Psoas muscle (tissue), 8 donors: ENCODE results near the gene CD59. TPM values are rescaled to one million over a fixed set of nuclear protein-coding genes. Genes with fewer than 3 reads are reported as not detected.

Experiments
- ATAC-seq, 4 donors: fragments of 200-7000 bp; cut with Tn5 transposase; one replicate each; pipeline ENCODE4 v1.9.1; 2020; ENCODE audit warnings: moderate library complexity in 3 of 4, mild to moderate bottlenecking in 2 of 4
- DNase-seq, 2 donors: peaks; one replicate each; pipeline ENCODE4 v3.0.0-alpha.2; 2020
- H3K27ac ChIP-seq: fragments of 200-600 bp; one replicate; pipeline ENCODE4 v1.8.0; 2022
- H3K27me3 ChIP-seq, 3 donors: fragments of 200-600 bp in 1 of 3; one replicate each; pipeline versions ENCODE4 v1.6.1 to v1.8.0; 2013 to 2022; ENCODE audit warnings: low read length in 2 of 3, mild to moderate bottlenecking in 2 of 3, moderate library complexity in 1 of 3; ENCODE audit not compliant: insufficient read depth in 3 of 3
- H3K36me3 ChIP-seq, 2 donors: fragments of 200-600 bp in 1 of 2; one replicate each; pipeline versions ENCODE4 v1.6.1 to v1.8.0; 2013 to 2022; ENCODE audit warnings: low read depth in 1 of 2, mild to moderate bottlenecking in 1 of 2, moderate library complexity in 1 of 2; ENCODE audit not compliant: insufficient read depth in 1 of 2
- H3K4me1 ChIP-seq: fragments of 200-600 bp; one replicate; pipeline ENCODE4 v1.8.0; 2022
- H3K4me3 ChIP-seq: fragments of 200-600 bp; one replicate; pipeline ENCODE4 v1.8.0; 2022; ENCODE audit warnings: mild to moderate bottlenecking
- H3K9me3 ChIP-seq: fragments of 200-600 bp; one replicate; pipeline ENCODE4 v1.8.0; 2022
- CTCF ChIP-seq: fragments of 200-600 bp; IDR thresholded peaks from one replicate; pipeline ENCODE4 v1.8.0; 2022; ENCODE audit warnings: antibody characterized with exemption
- WGBS, 3 donors: extraction: QIAGEN DNeasy Blood & Tissue Kit; methylation state at CpG; one replicate each; pipeline versions ENCODE4 v1.1.6 to v1.1.7; 2013; 5-methylcytosine and 5-hydroxymethylcytosine counted together
- intact Hi-C, 2 donors: fragments of 100-400 bp; cut with DNase I; formaldehyde crosslinking; loops; one replicate each; pipeline versions ENCODE4 v1.11.0 to v1.14.2; 2022
- polyA plus RNA-seq, 3 donors: library from polyadenylated mRNA; stranded (reverse); fragments of 200-250 nt; gene quantifications; one replicate each; pipeline ENCODE4 v1.2.3, GENCODE V29; 2013
- total RNA-seq, 4 donors: library from RNA; stranded (reverse); fragmentation: NEBNext Ultra II Directional in 2 of 4; extraction: Animal tissue kit (Norgen Biotek cat#: 25700) in 2 of 4; gene quantifications; one replicate each; pipeline versions ENCODE4 v1.2.1 to v1.2.4, GENCODE V29; 2021 to 2023
- donor health status: healthy with polysubstance abuse.
- donor health status: DM: no; HTN: no; CAD: no; lungs with moderate emphysema.
- donor health status: Bipolar disorder and iron deficiency.
- donor health status: healthy.
- donor health status: DM: yes; HTN: yes; CAD: no.
- donor health status: DM: no; HTN: no; CAD: no.
- donor health status: DM: no; HTN: no; CAD: no.
- donor health status: DM: yes; HTN: yes; CAD: no.

The CD59 gene
- total and polyA plus RNA-seq, 7 donors: 423 to 930 (median 574) TPM

GRCh38 chr11:33777906-33778305 is 41.7 kb upstream of the CD59 start:
- Histone ChIP-seq H3K27me3 (no peaks in the 10 kb centered on the region), H3K36me3 (no peaks in the 10 kb centered on the region), H3K4me3 (no peak overlapping the region), H3K27ac (no peak overlapping the region), H3K4me1 (peaks cover 14% of the 10 kb centered on the region), H3K9me3 (no peaks in the 10 kb centered on the region)
- no peak for TF ChIP-seq CTCF
- WGBS, 3 donors: 82 to 86% (median 85%) methylated on average over 9 of the region's 9 CpGs
- no peak for ATAC-seq
- DNase-seq: no peak
- intact Hi-C loops: no loop called here

- H3K9me3 ChIP-seq: no peaks in the 10 kb centered on the region
- DNase-seq (no peak), ATAC-seq (no peak)
- no peak overlapping the region for H3K27ac ChIP-seq
- no peaks in the 10 kb centered on the region for H3K36me3 ChIP-seq
- no peak overlapping the region for H3K4me3 ChIP-seq
- no peaks in the 10 kb centered on the region for H3K27me3 ChIP-seq
- intact Hi-C loops: no loop called here
- peaks cover 28% of the 10 kb centered on the region for H3K4me1 ChIP-seq
- WGBS, 3 donors: 23 to 68% (median 38%) methylated on average over 1 of the region's 1 CpG
- no peak for TF ChIP-seq CTCF
These were observed 39.7 kb upstream of the CD59 start for GRCh38 chr11:33775832-33776470.

GRCh38 chr11:33775467-33775807 is 39.2 kb upstream of the CD59 start:
- no peak for TF ChIP-seq CTCF
- WGBS, 3 donors: 81 to 90% (median 83%) methylated on average over 7 of the region's 7 CpGs
- intact Hi-C loops: no loop called here
- DNase-seq (no peak), ATAC-seq (no peak)
- peak overlapping the region; percentile 97 for H3K4me3 ChIP-seq
- H3K27me3 ChIP-seq: no peaks in the 10 kb centered on the region
- peaks cover 28% of the 10 kb centered on the region for H3K4me1 ChIP-seq
- no peaks in the 10 kb centered on the region for H3K9me3 ChIP-seq
- peaks cover 0 to 3% of the 10 kb centered on the region in 2 donors for H3K36me3 ChIP-seq
- no peak overlapping the region for H3K27ac ChIP-seq

GRCh38 chr11:33774736-33775466 is 38.7 kb upstream of the CD59 start:
- DNase-seq (no peak), ATAC-seq (peak; percentile 25 to 51 (median 40))
- Histone ChIP-seq H3K4me1 (peaks cover 28% of the 10 kb centered on the region), H3K27me3 (no peaks in the 10 kb centered on the region), H3K9me3 (no peaks in the 10 kb centered on the region), H3K4me3 (peak overlapping the region; percentile 97), H3K27ac (peak overlapping the region; percentile 92), H3K36me3 (peaks cover 0 to 8% of the 10 kb centered on the region in 2 donors)
- WGBS, 3 donors: 3 to 9% (median 4%) methylated on average over 23 of the region's 23 CpGs
- intact Hi-C loops: no loop called here
- no peak for TF ChIP-seq CTCF
